Stomach (tissue), 9 donors: ENCODE measurements around the gene ZNF174. TPM values are rescaled to one million over a fixed set of nuclear protein-coding genes. Genes with fewer than 3 reads are reported as not detected.

Source experiments
- DNase-seq, 2 donors: peaks; one replicate each; pipeline versions ENCODE4 v3.0.0 to v3.0.0-alpha.2; 2013 to 2019
- H3K27ac ChIP-seq, 5 donors: fragments of 200-600 bp in 4 of 5; sonication (generic) in 4 of 5; one replicate each; pipeline ENCODE4 v1.5.1; 2013 to 2019; ENCODE audit warnings: mild to moderate bottlenecking in 1 of 5, moderate library complexity in 1 of 5
- H3K27me3 ChIP-seq, 3 donors: fragments of 200-600 bp; sonication (generic); one replicate each; pipeline ENCODE4 v1.5.1; 2017 to 2019; ENCODE audit warnings: mixed run types in 1 of 3
- H3K36me3 ChIP-seq, 4 donors: fragments of 200-600 bp; sonication (generic); 1 replicate in 3 of 4; 2 replicates in 1 of 4; pipeline ENCODE4 v1.5.1; 2016 to 2019
- H3K4me1 ChIP-seq, 4 donors: fragments of 200-600 bp; sonication (generic); one replicate each; pipeline ENCODE4 v1.5.1; 2016 to 2019
- H3K4me3 ChIP-seq, 4 donors: fragments of 200-600 bp; sonication (generic) in 3 of 4; one replicate each; pipeline ENCODE4 v1.5.1; 2016 to 2019; ENCODE audit warnings: mild to moderate bottlenecking in 1 of 4
- H3K9me3 ChIP-seq, 4 donors: fragments of 200-600 bp; sonication (generic); one replicate each; pipeline ENCODE4 v1.5.1; 2016 to 2019
- EP300 ChIP-seq: sonication (generic); formaldehyde crosslinking; IDR thresholded peaks from one replicate; pipeline ENCODE4 v1.6.1; 2017; ENCODE audit warnings: antibody characterized with exemption
- POLR2A ChIP-seq, 4 donors: fragments of 450-650 bp; IDR thresholded peaks; one replicate each; pipeline ENCODE4 v1.6.1; 2016; ENCODE audit warnings: antibody characterized with exemption in 4 of 4, control low read depth in 2 of 4, mild to moderate bottlenecking in 1 of 4, moderate library complexity in 1 of 4
- POLR2AphosphoS5 ChIP-seq, 3 donors: sonication (generic); formaldehyde crosslinking; IDR thresholded peaks; one replicate each; pipeline ENCODE4 v1.6.1; 2016; ENCODE audit warnings: antibody characterized with exemption in 3 of 3
- WGBS, 5 donors: extraction: QIAGEN DNeasy Blood & Tissue Kit in 3 of 5; methylation state at CpG; one replicate each; pipeline versions ENCODE4 v1.1.5 to v1.1.7; 2013 to 2018; 5-methylcytosine and 5-hydroxymethylcytosine counted together
- intact Hi-C: fragments of 100-400 bp; cut with DNase I; formaldehyde crosslinking; loops from one replicate; pipeline ENCODE4 v1.15.1; 2023; ENCODE audit warnings: low total_unique reads
- polyA plus RNA-seq, 3 donors: library from polyadenylated mRNA; stranded (reverse); fragments of 200-250 nt; gene quantifications; one replicate each; pipeline ENCODE4 v1.2.3, GENCODE V29; 2013
- total RNA-seq, 5 donors: library from RNA; depleted of rRNA; stranded (reverse); fragments of >200 nt; gene quantifications; one replicate each; pipeline versions ENCODE4 v1.1.0 to v1.2.3, GENCODE V29; 2014 to 2016
- TF ChIP-seq, protein P1 (sequence below), 7 experiments: fragments of 450-650 bp in 4 of 7; fragments of 200-600 bp in 3 of 7; sonication (generic) in 3 of 7; IDR thresholded peaks; one replicate each; pipeline ENCODE4 v1.5.1; 2016 to 2019; ENCODE audit warnings: antibody characterized with exemption in 7 of 7, control low read depth in 2 of 7, mild to moderate bottlenecking in 1 of 7
- donor health status: healthy with polysubstance abuse.
- donor health status: Bipolar disorder and iron deficiency.
- donor health status: healthy.

Gene ZNF174
- total and polyA plus RNA-seq, 8 donors, result 4.2 to 52.5 (median 9.5) TPM

- Histone ChIP-seq H3K27ac (no peak overlapping the region), H3K9me3 (peaks cover 0 to 74% (median 9%) of the 10 kb centered on the region in 4 donors), H3K4me3 (no peak overlapping the region), H3K36me3 (peaks cover 0 to 48% (median 0%) of the 10 kb centered on the region in 4 donors), H3K4me1 (no peaks in the 10 kb centered on the region), H3K27me3 (no peaks in the 10 kb centered on the region)
- intact Hi-C loops, result no loop called here
- 89 to 97% (median 94%) methylated on average over 5 of the region's 5 CpGs for WGBS, 5 donors
- no peak for TF ChIP-seq EP300
- TF ChIP-seq, protein P1, sequence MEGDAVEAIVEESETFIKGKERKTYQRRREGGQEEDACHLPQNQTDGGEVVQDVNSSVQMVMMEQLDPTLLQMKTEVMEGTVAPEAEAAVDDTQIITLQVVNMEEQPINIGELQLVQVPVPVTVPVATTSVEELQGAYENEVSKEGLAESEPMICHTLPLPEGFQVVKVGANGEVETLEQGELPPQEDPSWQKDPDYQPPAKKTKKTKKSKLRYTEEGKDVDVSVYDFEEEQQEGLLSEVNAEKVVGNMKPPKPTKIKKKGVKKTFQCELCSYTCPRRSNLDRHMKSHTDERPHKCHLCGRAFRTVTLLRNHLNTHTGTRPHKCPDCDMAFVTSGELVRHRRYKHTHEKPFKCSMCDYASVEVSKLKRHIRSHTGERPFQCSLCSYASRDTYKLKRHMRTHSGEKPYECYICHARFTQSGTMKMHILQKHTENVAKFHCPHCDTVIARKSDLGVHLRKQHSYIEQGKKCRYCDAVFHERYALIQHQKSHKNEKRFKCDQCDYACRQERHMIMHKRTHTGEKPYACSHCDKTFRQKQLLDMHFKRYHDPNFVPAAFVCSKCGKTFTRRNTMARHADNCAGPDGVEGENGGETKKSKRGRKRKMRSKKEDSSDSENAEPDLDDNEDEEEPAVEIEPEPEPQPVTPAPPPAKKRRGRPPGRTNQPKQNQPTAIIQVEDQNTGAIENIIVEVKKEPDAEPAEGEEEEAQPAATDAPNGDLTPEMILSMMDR (IDR thresholded peaks at IDR 0.05), result no peak
- no peak for TF ChIP-seq POLR2AphosphoS5 (IDR thresholded peaks at IDR 0.05)
- TF ChIP-seq POLR2A (IDR thresholded peaks at IDR 0.05), result no peak
- DNase-seq, result no peak
Observed at GRCh38 chr16:3375680-3376079, 25.3 kb upstream of the ZNF174 start.

DNA sequence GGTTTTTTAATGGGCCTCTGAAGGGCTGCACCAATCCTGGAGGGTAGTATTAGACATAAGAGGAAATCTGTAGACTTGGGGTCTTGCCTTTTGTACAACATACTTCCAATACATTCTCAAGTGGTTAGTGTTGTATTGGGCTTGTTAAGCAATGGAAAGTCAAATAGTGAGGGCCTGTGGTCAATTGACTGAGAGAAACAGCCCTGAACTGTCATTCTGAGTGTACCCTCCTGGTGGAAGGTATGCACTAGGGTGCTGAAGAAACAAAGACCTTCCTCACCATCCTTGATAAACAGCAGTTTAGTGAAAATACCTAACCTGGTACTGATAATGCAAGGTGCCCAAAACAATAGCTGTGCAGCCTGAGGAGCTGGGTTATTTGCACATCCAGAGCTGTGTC, 23.1 kb upstream of the ZNF174 start:
- intact Hi-C loops, result no loop called here
- H3K9me3 ChIP-seq, result peaks cover 0 to 96% (median 19%) of the 10 kb centered on the region in 4 donors
- no peak overlapping the region for H3K4me3 ChIP-seq
- H3K27ac ChIP-seq, result no peak overlapping the region
- no peaks in the 10 kb centered on the region for H3K4me1 ChIP-seq
- TF ChIP-seq POLR2AphosphoS5 (IDR thresholded peaks at IDR 0.05), result no peak
- TF ChIP-seq, protein P1 (IDR thresholded peaks at IDR 0.05), result no peak
- TF ChIP-seq POLR2A (IDR thresholded peaks at IDR 0.05), result no peak
- peaks cover 7 to 70% (median 19%) of the 10 kb centered on the region in 4 donors for H3K36me3 ChIP-seq
- DNase-seq, result no peak
- H3K27me3 ChIP-seq, result no peaks in the 10 kb centered on the region

DNA sequence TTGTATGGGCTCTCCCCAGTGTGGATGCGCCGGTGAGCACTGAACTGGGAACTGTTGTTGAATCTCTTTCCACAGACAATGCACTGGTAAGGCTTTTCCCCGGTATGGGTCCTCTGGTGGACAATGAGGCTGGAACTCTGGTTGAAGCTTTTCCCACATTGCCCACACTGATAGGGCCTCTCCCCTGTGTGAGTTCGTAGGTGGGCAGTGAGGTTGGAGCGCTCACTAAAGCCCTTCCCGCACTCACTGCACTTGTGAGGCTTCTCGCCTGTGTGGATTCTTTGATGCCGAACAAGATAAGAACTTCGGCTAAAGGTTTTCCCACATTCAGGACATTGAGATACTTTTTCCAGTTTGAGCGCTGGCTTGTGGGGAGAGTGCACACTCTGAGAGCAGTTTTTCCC, 18.0 kb upstream of the ZNF174 start:
- Histone ChIP-seq H3K27ac (no peak overlapping the region), H3K4me3 (no peak overlapping the region), H3K27me3 (no peaks in the 10 kb centered on the region), H3K4me1 (no peaks in the 10 kb centered on the region), H3K9me3 (peaks cover 19 to 89% (median 40%) of the 10 kb centered on the region in 4 donors), H3K36me3 (peaks cover 39 to 90% (median 61%) of the 10 kb centered on the region in 4 donors)
- intact Hi-C loops, result no loop called here
- no peak for TF ChIP-seq POLR2A (IDR thresholded peaks at IDR 0.05)
- TF ChIP-seq POLR2AphosphoS5 (IDR thresholded peaks at IDR 0.05), result no peak
- TF ChIP-seq, protein P1 (IDR thresholded peaks at IDR 0.05), result no peak
- no peak for TF ChIP-seq EP300
- DNase-seq, result no peak
- WGBS, 5 donors, result 97 to 99% (median 98%) methylated on average over 10 of the region's 10 CpGs

- H3K36me3 ChIP-seq, result peaks cover 61 to 91% (median 89%) of the 10 kb centered on the region in 4 donors
- TF ChIP-seq POLR2AphosphoS5 (IDR thresholded peaks at IDR 0.05), result no peak
- TF ChIP-seq EP300, result no peak
- TF ChIP-seq POLR2A (IDR thresholded peaks at IDR 0.05), result no peak
- TF ChIP-seq, protein P1 (IDR thresholded peaks at IDR 0.05), result no peak
- no peaks in the 10 kb centered on the region for H3K4me1 ChIP-seq
- H3K27me3 ChIP-seq, result no peaks in the 10 kb centered on the region
- H3K9me3 ChIP-seq, result peaks cover 52 to 82% (median 69%) of the 10 kb centered on the region in 4 donors
- 92 to 95% (median 94%) methylated on average over 6 of the region's 6 CpGs for WGBS, 5 donors
- H3K27ac ChIP-seq, result no peak overlapping the region
- intact Hi-C loops, result no loop called here
- no peak for DNase-seq
- no peak overlapping the region for H3K4me3 ChIP-seq
Observed at GRCh38 chr16:3388325-3388724, 12.7 kb upstream of the ZNF174 start.
